Measurements from ENCODE around the gene HMGB3. TPM values are rescaled to one million over a fixed set of nuclear protein-coding genes. Genes with fewer than 3 reads are reported as not detected.

The HMGB3 gene
- total and polyA plus RNA-seq, 3 experiments from 2014 or later, result 1.5 to 32.1 (median 29.6) TPM

- ChIA-PET CTCF (no interaction called here), POLR2A (no interaction called here)
- H3K27me3 ChIP-seq (ENCODE audit: insufficient read depth, low read length, poor library complexity, severe bottlenecking), result no peaks in the 10 kb centered on the region
- no peak overlapping the region for H3K4me3 Mint-ChIP-seq
- H3K4me1 Mint-ChIP-seq, result no peaks in the 10 kb centered on the region
- no peak for DNase-seq
- H3K4me1 ChIP-seq (ENCODE audit: insufficient read depth, low read length), result no peaks in the 10 kb centered on the region
- peaks cover 3 to 10% of the 10 kb centered on the region in 2 donors for H3K27me3 Mint-ChIP-seq
- no peaks in the 10 kb centered on the region for H3K9me3 ChIP-seq (ENCODE audit: low read length)
- H3K9me3 Mint-ChIP-seq, result peaks cover 0 to 3% (median 0%) of the 10 kb centered on the region in 5 donors
- H3K4me3 ChIP-seq (ENCODE audit: low read length), result no peak overlapping the region
- H3K36me3 ChIP-seq (ENCODE audit: insufficient read depth, low read length), result no peaks in the 10 kb centered on the region
- H3K27ac Mint-ChIP-seq, result no peak overlapping the region
- no peak overlapping the region for H3K27ac ChIP-seq (ENCODE audit: low read depth, low read length)
- H3K36me3 Mint-ChIP-seq, result peaks cover 0 to 1% (median 0%) of the 10 kb centered on the region in 3 donors
Observed at GRCh38 chrX:151006410-151007109, 23.4 kb downstream of the HMGB3 start.

- H3K27ac ChIP-seq (ENCODE audit: low read depth, low read length), result no peak overlapping the region
- Mint-ChIP-seq H3K9me3 (peaks cover 0 to 3% (median 2%) of the 10 kb centered on the region in 5 donors), H3K27ac (no peak overlapping the region), H3K4me3 (no peak overlapping the region), H3K36me3 (peaks cover 0 to 1% (median 0%) of the 10 kb centered on the region in 3 donors), H3K4me1 (no peaks in the 10 kb centered on the region), H3K27me3 (peaks cover 3 to 10% of the 10 kb centered on the region in 2 donors)
- no peak overlapping the region for H3K4me3 ChIP-seq (ENCODE audit: low read length)
- no peak for DNase-seq
- no peaks in the 10 kb centered on the region for H3K27me3 ChIP-seq (ENCODE audit: insufficient read depth, low read length, poor library complexity, severe bottlenecking)
- POLR2A ChIA-PET, result no interaction called here
- CTCF ChIA-PET, result no interaction called here
- no peaks in the 10 kb centered on the region for H3K4me1 ChIP-seq (ENCODE audit: insufficient read depth, low read length)
- H3K9me3 ChIP-seq (ENCODE audit: low read length), result no peaks in the 10 kb centered on the region
- H3K36me3 ChIP-seq (ENCODE audit: insufficient read depth, low read length), result no peaks in the 10 kb centered on the region
Observed at GRCh38 chrX:151009582-151009981, 26.4 kb downstream of the HMGB3 start.

GRCh38 chrX:151013164-151013743 lies 30.1 kb downstream of the HMGB3 start:
- Histone ChIP-seq H3K4me3 (ENCODE audit: low read length) (no peak overlapping the region), H3K9me3 (ENCODE audit: low read length) (no peaks in the 10 kb centered on the region), H3K27ac (ENCODE audit: low read depth, low read length) (no peak overlapping the region), H3K36me3 (ENCODE audit: insufficient read depth, low read length) (no peaks in the 10 kb centered on the region), H3K27me3 (ENCODE audit: insufficient read depth, low read length, poor library complexity, severe bottlenecking) (no peaks in the 10 kb centered on the region), H3K4me1 (ENCODE audit: insufficient read depth, low read length) (no peaks in the 10 kb centered on the region)
- peaks cover 0 to 7% of the 10 kb centered on the region in 2 donors for H3K27me3 Mint-ChIP-seq
- H3K27ac Mint-ChIP-seq, result no peak overlapping the region
- H3K4me1 Mint-ChIP-seq, result no peaks in the 10 kb centered on the region
- no peak for DNase-seq
- no peaks in the 10 kb centered on the region for H3K36me3 Mint-ChIP-seq
- ChIA-PET CTCF (interaction anchor here (0.6 kb wide), 1 partner anchor 98 kb away, joined by 3 read pairs; no protein-coding TSS in a partner anchor), POLR2A (no interaction called here)
- peaks cover 0 to 3% (median 0%) of the 10 kb centered on the region in 5 donors for H3K9me3 Mint-ChIP-seq
- no peak overlapping the region for H3K4me3 Mint-ChIP-seq

- H3K4me3 ChIP-seq (ENCODE audit: low read length), result no peak overlapping the region
- H3K36me3 ChIP-seq (ENCODE audit: insufficient read depth, low read length), result no peaks in the 10 kb centered on the region
- no peaks in the 10 kb centered on the region for H3K36me3 Mint-ChIP-seq
- H3K9me3 Mint-ChIP-seq, result peaks cover 0 to 3% (median 0%) of the 10 kb centered on the region in 5 donors
- no peaks in the 10 kb centered on the region for H3K9me3 ChIP-seq (ENCODE audit: low read length)
- no peak overlapping the region for H3K4me3 Mint-ChIP-seq
- no peaks in the 10 kb centered on the region for H3K4me1 ChIP-seq (ENCODE audit: insufficient read depth, low read length)
- ChIA-PET CTCF (no interaction called here), POLR2A (no interaction called here)
- DNase-seq, result no peak
- H3K4me1 Mint-ChIP-seq, result no peaks in the 10 kb centered on the region
- H3K27ac ChIP-seq (ENCODE audit: low read depth, low read length), result no peak overlapping the region
- no peaks in the 10 kb centered on the region for H3K27me3 ChIP-seq (ENCODE audit: insufficient read depth, low read length, poor library complexity, severe bottlenecking)
- H3K27me3 Mint-ChIP-seq, result peaks cover 0 to 3% of the 10 kb centered on the region in 2 donors
- no peak overlapping the region for H3K27ac Mint-ChIP-seq
Observed at GRCh38 chrX:151015684-151016083, 32.5 kb downstream of the HMGB3 start.

GRCh38 chrX:151019856-151020255 lies 36.7 kb downstream of the HMGB3 start:
- ChIA-PET POLR2A (no interaction called here), CTCF (no interaction called here)
- Histone ChIP-seq H3K4me1 (ENCODE audit: insufficient read depth, low read length) (no peaks in the 10 kb centered on the region), H3K27ac (ENCODE audit: low read depth, low read length) (no peak overlapping the region), H3K4me3 (ENCODE audit: low read length) (no peak overlapping the region), H3K27me3 (ENCODE audit: insufficient read depth, low read length, poor library complexity, severe bottlenecking) (no peaks in the 10 kb centered on the region), H3K36me3 (ENCODE audit: insufficient read depth, low read length) (no peaks in the 10 kb centered on the region), H3K9me3 (ENCODE audit: low read length) (no peaks in the 10 kb centered on the region)
- H3K27ac Mint-ChIP-seq, result no peak overlapping the region
- H3K27me3 Mint-ChIP-seq, result peaks cover 0 to 3% of the 10 kb centered on the region in 2 donors
- no peaks in the 10 kb centered on the region for H3K9me3 Mint-ChIP-seq
- H3K36me3 Mint-ChIP-seq, result no peaks in the 10 kb centered on the region
- no peak for DNase-seq
- no peaks in the 10 kb centered on the region for H3K4me1 Mint-ChIP-seq
- H3K4me3 Mint-ChIP-seq, result no peak overlapping the region

GRCh38 chrX:151030845-151031244 lies 47.7 kb downstream of the HMGB3 start:
- CTCF ChIA-PET, result no interaction called here
- H3K9me3 Mint-ChIP-seq, result no peaks in the 10 kb centered on the region
- H3K4me3 Mint-ChIP-seq, result no peak overlapping the region
- H3K27ac Mint-ChIP-seq, result no peak overlapping the region
- no peak overlapping the region for H3K27ac ChIP-seq (ENCODE audit: low read depth, low read length)
- no peaks in the 10 kb centered on the region for H3K27me3 ChIP-seq (ENCODE audit: insufficient read depth, low read length, poor library complexity, severe bottlenecking)
- no peaks in the 10 kb centered on the region for H3K4me1 Mint-ChIP-seq
- POLR2A ChIA-PET, result no interaction called here
- no peak overlapping the region for H3K4me3 ChIP-seq (ENCODE audit: low read length)
- no peak for DNase-seq
- H3K36me3 ChIP-seq (ENCODE audit: insufficient read depth, low read length), result no peaks in the 10 kb centered on the region
- no peaks in the 10 kb centered on the region for H3K9me3 ChIP-seq (ENCODE audit: low read length)
- no peaks in the 10 kb centered on the region for H3K36me3 Mint-ChIP-seq
- H3K4me1 ChIP-seq (ENCODE audit: insufficient read depth, low read length), result no peaks in the 10 kb centered on the region
- H3K27me3 Mint-ChIP-seq, result peaks cover 4 to 18% of the 10 kb centered on the region in 2 donors

GRCh38 chrX:151031391-151031975 lies 48.3 kb downstream of the HMGB3 start:
- Histone ChIP-seq H3K4me1 (ENCODE audit: insufficient read depth, low read length) (no peaks in the 10 kb centered on the region), H3K27ac (ENCODE audit: low read depth, low read length) (no peak overlapping the region), H3K27me3 (ENCODE audit: insufficient read depth, low read length, poor library complexity, severe bottlenecking) (no peaks in the 10 kb centered on the region), H3K4me3 (ENCODE audit: low read length) (no peak overlapping the region), H3K36me3 (ENCODE audit: insufficient read depth, low read length) (no peaks in the 10 kb centered on the region), H3K9me3 (ENCODE audit: low read length) (no peaks in the 10 kb centered on the region)
- Mint-ChIP-seq H3K36me3 (no peaks in the 10 kb centered on the region), H3K27ac (no peak overlapping the region), H3K9me3 (no peaks in the 10 kb centered on the region), H3K4me3 (no peak overlapping the region), H3K27me3 (peaks cover 4 to 18% of the 10 kb centered on the region in 2 donors), H3K4me1 (no peaks in the 10 kb centered on the region)
- no peak for DNase-seq
- ChIA-PET CTCF (no interaction called here), POLR2A (no interaction called here)

- ChIA-PET CTCF (no interaction called here), POLR2A (no interaction called here)
- Mint-ChIP-seq H3K27me3 (peaks cover 3 to 14% of the 10 kb centered on the region in 2 donors), H3K9me3 (no peaks in the 10 kb centered on the region), H3K4me3 (no peak overlapping the region), H3K4me1 (no peaks in the 10 kb centered on the region), H3K27ac (no peak overlapping the region), H3K36me3 (no peaks in the 10 kb centered on the region)
- Histone ChIP-seq H3K4me3 (ENCODE audit: low read length) (no peak overlapping the region), H3K27me3 (ENCODE audit: insufficient read depth, low read length, poor library complexity, severe bottlenecking) (no peaks in the 10 kb centered on the region), H3K27ac (ENCODE audit: low read depth, low read length) (no peak overlapping the region), H3K36me3 (ENCODE audit: insufficient read depth, low read length) (no peaks in the 10 kb centered on the region), H3K4me1 (ENCODE audit: insufficient read depth, low read length) (no peaks in the 10 kb centered on the region), H3K9me3 (ENCODE audit: low read length) (no peaks in the 10 kb centered on the region)
- DNase-seq, result no peak
Observed at GRCh38 chrX:151039351-151039750, 56.2 kb downstream of the HMGB3 start.

All from CD8-positive, alpha-beta memory T cell (primary cell).